SK-N-SH (cell line): ENCODE measurements around the gene CISD1.
"Not testable (repeated sequence)": the region's sequence is repeated elsewhere in the genome, so short reads cannot be mapped to it uniquely, and the experiment has no call there.

ENCODE experiments used
- CTCF ChIP-seq: fragments of 200-600 bp; sonication (generic); IDR thresholded peaks from 2 replicates; pipeline ENCODE4 v1.6.1; 2017; ENCODE audit warnings: antibody characterized with exemption, mild to moderate bottlenecking, moderate library complexity
- NRF1 ChIP-seq: IDR thresholded peaks from 2 replicates; pipeline ENCODE4 v1.6.1; 2012; ENCODE audit warnings: low read depth, mild to moderate bottlenecking, low read length

GRCh38 chr10:58256013-58256780, 12.8 kb upstream of the CISD1 start:
- TF ChIP-seq CTCF, NRF1: not testable (repeated sequence)
